ENCODE measurements around the gene DHODH.

The DHODH gene

GRCh38 chr16:72013888-72014581 is 5.5 kb downstream of the DHODH start:
- no peak for DNase-seq

GRCh38 chr16:72014675-72015074 is 6.1 kb downstream of the DHODH start:
- DNase-seq, result no peak

GRCh38 chr16:72015124-72015523 is 6.6 kb downstream of the DHODH start:
- DNase-seq, result no peak

GRCh38 chr16:72018470-72018869 is 9.9 kb downstream of the DHODH start:
- no peak for DNase-seq

GRCh38 chr16:72021043-72021442 is 12.5 kb downstream of the DHODH start:
- no peak for DNase-seq

- DNase-seq, result no peak
Measured at GRCh38 chr16:72022127-72022526, 13.6 kb downstream of the DHODH start.

GRCh38 chr16:72023962-72024361 is 15.4 kb downstream of the DHODH start:
- DNase-seq, result no peak

- no peak for DNase-seq
Measured at GRCh38 chr16:72024862-72025382, 16.4 kb downstream of the DHODH start.

- DNase-seq, result no peak
Measured at GRCh38 chr16:72025404-72026114, 17.0 kb downstream of the DHODH start.

- no peak for DNase-seq
Measured at GRCh38 chr16:72027669-72028378, 19.3 kb downstream of the DHODH start.

GRCh38 chr16:72029567-72030271 is 21.2 kb downstream of the DHODH start:
- DNase-seq, result no peak

- DNase-seq, result no peak
Measured at GRCh38 chr16:72033437-72033836, 24.9 kb downstream of the DHODH start.

GRCh38 chr16:72036098-72036497 is 27.6 kb downstream of the DHODH start:
- no peak for DNase-seq

- no peak for DNase-seq
Measured at GRCh38 chr16:72042157-72042660, 33.7 kb downstream of the DHODH start.

GRCh38 chr16:72043058-72043457 is 34.5 kb downstream of the DHODH start:
- DNase-seq, result no peak

- no peak for DNase-seq
Measured at GRCh38 chr16:72043539-72043938, 35.0 kb downstream of the DHODH start.

- DNase-seq, result no peak
Measured at GRCh38 chr16:72044296-72044695, 35.8 kb downstream of the DHODH start.

- no peak for DNase-seq
Measured at GRCh38 chr16:72044825-72045359, 36.3 kb downstream of the DHODH start.

GRCh38 chr16:72049110-72049509 is 40.6 kb downstream of the DHODH start:
- DNase-seq, result no peak

- no peak for DNase-seq
Measured at GRCh38 chr16:72050769-72051464, 42.4 kb downstream of the DHODH start.

- no peak for DNase-seq
Measured at GRCh38 chr16:72051818-72052217, 43.3 kb downstream of the DHODH start.

Data from RPMI8226 (cell line).